GM19193 (cell line): ENCODE measurements around the gene TGM1.

Source experiments
- POLR2A ChIP-seq: IDR thresholded peaks from 4 replicates; pipeline ENCODE4 v1.6.1; 2011; ENCODE audit not compliant: insufficient read depth, insufficient read length; ENCODE audit errors: extremely low read depth

The TGM1 gene

DNA sequence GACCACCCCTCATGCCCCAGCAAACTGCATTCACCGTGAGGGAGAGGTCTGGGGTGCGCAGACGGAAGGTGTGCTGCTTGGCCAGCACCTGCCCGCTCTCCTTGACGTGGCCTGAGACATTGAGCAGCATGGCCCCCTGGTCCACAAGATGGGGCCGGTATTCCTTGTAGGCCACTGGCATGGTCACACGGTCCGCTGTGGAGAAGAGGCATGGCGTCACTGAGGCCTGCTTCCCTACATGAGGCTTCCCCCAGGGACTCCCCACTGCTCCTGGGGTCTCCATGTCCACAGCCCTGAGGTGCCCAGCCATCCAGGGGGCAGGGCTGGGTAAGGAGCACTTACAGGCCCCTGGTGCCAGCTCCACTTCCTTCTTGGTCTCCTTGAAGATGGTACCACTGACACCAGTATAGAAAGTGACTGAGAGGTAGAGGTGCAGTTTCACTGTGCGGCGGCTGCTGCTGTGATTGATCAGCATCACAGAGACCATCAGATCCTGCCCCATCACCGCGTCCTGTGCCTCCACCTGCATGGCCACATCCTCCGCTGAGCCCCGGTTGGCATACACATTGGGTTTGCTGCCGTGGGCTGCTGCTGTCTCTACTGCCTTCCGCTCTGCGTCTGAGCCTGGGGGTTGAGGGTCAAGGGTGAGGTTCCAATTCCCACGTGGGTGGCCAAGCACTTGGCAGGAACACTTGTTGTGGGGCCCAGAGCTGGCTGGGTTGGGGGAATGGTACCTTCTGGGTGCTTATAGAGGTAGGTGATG is 8.2 kb downstream of the TGM1 start:
- TF ChIP-seq POLR2A: no peak

DNA sequence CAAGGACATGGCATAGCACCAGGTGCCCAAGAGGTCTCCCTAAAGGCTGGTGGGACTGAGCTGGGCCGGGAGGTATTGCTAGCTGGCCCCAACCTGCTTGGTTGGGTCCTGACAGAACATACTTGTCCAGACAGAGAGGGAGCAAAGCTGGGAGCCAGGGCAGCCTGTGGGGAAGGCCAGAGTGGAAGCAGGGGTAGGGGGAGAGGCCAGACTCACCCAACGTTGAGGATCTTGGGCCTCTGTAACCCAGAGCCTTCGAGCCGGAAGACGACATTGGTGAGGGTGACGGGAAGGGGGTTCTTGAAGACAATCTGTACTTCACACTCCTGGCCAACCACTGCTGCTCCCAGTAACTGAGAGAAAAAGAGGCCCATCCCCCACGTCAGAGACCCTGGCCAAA is 9.0 kb downstream of the TGM1 start:
- TF ChIP-seq POLR2A: no peak

DNA sequence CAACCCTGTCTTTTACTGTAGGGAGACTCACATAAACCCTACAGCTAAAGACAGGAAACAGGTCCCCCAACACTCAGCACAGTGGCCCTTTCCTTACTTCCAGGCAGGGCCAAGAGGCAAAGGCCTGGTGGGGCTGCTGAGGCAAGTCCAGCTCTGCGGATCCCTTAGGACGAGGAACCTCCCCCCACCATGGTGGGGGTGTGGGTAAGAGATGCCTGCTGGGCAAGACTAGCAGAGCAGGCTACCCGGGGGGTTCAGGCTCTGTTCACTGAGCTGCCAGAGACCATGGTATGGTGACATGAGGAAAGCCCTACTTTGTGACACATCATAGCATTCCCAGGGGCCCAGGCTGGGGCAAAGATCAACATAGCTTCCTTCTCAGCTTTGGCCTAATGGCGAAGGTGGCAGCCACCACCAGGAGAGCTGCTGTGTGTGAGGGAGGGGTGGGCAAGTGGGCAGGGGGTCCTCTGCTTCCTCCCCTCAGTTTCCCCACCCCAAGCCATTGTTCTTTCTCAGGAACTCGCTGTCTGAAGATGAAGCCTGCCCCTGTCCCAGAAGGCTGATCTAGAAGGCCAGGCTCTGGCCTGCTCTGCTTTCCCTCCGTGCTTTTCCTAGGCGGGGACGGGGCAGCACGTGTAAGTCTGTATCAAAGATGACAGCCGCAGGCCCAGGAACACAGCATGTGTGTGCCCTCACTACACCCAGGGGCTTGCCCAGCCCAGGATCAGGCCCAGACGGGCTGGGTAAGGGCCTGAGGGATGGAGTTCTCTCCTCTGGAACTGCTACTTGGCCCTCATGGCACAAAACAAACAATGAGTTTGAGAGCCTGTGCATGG is 10.5 kb downstream of the TGM1 start:
- TF ChIP-seq POLR2A: no peak

DNA sequence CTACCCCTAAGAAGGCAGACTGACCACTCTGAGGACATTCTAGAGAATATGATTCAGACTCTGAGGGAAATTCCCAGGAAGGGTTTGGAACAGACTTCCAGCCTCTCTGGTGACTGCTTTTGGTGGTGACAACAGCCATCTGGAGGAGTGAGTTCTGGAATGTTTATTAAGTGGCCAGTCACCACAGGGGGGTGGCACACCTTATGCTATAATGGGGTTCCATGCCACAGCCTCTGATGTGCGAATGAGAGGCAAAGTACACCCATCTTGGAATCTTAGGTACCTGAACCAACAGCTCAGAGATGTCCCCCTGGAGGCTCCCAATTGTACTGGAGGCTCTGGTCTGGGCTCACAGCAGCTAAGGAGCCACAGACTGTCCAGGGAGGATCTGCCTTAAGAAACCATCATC is 11.1 kb downstream of the TGM1 start:
- TF ChIP-seq POLR2A: no peak

DNA sequence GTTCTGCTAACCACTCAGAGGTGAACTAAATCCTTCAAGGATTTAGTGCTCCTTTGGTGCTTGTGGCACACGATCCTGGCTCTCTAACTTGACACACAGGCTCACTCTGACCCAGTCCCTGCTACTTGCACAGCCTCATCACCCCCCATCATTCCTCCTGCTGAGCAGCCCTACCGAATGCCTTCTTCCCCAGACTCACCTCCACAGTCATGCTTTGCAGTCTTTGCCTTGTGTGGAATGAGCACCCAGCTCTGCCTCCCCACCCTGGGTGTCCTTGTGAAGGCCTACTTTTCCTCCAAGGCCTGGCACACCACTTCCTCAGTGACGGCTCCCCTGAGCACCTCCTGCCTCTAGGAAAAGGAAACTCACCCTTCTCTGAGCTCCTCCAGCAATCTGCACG is 12.6 kb downstream of the TGM1 start:
- no peak for TF ChIP-seq POLR2A

DNA sequence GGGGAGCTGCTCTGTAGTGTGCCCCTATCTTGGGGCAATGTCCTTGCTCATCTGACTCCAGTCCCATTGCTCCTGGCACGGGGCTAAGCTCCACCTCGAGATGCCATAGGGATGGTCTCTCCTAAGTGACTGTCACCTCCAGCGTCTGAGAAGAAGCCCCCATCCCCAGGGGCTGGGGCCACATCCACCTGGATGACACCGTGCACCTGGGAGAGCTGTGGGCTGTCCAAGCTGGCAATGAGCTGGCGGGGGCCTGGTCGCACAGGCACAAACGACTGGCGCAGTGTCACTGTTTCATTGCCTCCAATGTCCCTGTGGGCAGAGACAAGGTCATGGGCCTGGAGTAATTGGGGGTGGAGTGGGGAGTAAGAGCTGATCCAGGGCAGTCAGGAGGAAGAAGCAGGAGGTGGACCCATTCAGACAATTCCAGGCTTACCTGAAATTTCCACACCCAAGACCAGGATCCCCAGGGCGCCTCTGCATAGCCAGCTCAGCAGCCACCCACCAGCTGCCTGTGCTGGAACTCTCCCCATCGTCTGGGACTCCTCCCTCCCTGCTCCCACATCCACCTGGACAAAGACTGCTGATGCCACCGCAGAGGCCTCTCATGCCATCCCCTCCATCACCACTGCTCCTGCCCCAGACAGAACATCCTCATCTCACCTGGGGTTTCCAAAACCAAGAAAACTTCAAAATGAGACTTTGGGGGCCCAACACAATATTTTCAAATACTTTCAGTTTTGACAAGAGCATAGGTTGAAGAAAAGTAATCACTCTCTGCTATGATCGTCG is 13.6 kb downstream of the TGM1 start:
- TF ChIP-seq POLR2A: no peak

DNA sequence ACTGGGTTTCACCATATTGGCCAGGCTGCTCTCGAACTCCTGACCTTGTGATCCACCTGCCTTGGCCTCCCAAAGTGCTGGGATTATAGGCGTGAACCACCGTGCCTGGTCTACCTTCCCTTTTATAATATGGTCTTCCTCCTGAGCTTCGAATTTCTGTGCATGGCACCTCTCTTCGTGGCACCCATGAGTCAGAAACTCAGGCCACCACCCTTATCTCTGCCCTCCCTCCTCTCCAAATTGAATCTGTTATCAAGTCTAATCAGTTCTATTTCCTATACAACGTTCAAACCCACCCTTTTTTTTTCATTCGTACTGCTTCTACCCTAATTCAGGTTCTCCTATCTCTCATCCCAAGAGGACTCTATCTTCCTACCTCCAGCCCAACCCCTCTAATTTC is 15.6 kb downstream of the TGM1 start:
- no peak for TF ChIP-seq POLR2A

DNA sequence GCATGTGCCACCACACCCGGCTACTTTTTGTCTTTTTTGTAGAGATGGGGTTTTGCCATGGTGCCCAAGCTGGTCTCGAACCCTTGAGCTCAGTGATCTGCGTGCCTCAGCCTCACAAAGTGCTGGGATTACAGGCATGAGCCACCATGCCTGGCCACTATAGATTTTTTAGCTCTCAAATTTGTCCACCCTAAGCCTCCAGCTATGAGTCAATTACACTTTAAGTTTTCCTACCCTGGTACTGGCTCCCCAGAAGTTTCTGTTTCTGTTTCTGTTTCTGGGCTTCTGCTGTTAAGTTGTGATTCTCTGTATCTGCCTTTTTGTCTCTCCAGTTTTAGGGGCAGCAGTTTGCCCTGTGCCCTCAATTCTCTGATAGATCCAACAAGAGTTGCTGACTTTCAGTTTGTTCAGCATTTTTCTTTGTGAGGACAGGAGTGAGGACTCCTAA is 16.2 kb downstream of the TGM1 start:
- TF ChIP-seq POLR2A: no peak

DNA sequence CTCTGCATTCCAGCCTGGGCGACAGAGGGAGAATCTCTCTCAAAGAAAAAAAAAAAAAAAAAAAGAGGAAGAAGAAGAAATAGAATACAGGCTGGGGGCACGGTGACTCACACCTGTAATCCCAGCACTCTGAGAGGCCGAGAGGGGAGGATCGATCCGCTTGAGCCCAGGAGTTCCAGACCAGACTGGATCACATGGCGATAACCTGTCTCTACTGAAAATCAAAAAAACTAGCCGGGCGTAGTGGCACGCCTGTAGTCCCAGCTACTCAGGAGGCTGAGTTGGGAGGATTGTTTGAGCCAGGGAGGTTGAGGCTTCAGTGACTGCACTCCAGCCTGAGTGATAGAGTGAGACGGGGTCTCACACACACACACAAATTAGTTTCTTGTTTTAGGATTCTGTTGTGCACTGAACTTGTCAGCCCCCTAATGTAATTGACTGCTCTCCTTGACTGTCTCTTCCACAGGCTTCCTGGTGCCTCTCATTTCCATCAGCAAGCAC is 19.6 kb downstream of the TGM1 start:
- no peak for TF ChIP-seq POLR2A

DNA sequence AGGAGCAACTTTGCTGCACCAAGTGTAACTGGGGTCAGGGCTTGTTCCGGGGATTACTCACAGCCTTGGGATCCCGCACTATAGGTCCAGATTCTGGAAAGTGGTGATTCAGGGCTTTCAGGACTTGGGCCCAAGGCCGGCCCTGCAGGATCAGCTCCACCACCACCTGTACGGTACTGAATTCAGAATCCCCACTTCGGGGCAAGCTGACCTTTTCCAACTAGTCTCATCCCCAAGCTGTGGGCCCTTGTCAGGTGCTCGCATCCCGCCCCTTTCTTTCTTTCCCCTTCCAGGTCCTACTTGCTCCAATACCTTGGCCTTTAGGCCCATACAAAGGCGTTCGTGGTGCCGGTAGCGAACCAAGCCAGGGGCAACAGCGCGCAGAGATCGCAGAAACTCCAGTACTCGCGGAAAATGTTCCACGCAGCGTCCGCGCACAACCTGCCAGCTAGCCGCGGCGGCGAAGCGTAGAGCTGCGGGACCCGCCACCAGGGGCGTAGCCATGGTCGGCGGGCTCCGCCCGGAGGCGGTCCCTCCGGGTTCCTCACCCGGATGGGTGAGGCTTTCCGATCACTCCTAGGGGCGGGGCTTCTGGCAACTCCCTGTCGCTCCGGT is 21.0 kb downstream of the TGM1 start:
- no peak for TF ChIP-seq POLR2A

DNA sequence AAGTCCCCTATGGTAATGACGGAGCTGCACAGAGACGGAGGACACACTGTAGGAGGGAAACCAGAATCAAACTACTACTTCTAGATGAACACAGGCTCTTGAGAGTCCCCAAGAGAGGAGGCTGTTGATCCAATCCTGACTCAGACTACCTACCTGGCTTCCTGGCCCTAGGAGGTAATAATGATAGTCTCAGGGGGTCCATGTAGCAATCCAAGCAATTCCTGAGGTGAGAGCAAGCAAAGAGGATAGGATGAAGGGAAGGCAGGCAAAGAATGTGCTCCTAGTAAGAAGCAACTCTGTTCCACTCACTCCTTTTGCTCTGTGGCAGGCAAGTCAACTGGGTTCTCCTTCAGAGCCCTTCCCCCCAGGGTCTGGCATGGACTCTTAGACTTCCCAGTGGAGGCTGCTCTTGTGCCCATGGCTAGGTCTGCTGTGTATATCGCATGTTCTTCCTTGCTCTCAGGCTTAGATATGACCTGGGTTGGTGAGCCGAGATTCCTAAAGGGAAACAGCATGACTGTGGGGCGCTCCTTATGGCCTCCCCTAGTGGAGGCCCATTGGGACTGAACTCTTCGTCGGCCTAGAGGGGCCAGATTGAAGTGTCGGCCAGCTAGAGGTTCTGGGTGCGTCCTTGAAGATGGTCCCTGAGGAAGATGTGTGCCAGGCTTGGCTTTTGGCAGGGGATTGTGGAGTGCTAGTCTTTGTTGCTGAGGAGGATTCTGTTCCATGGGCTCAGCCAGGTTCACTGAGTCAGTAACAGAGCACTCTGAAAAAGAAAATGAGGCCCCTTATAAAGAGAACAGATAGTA is 22.7 kb downstream of the TGM1 start:
- no peak for TF ChIP-seq POLR2A

DNA sequence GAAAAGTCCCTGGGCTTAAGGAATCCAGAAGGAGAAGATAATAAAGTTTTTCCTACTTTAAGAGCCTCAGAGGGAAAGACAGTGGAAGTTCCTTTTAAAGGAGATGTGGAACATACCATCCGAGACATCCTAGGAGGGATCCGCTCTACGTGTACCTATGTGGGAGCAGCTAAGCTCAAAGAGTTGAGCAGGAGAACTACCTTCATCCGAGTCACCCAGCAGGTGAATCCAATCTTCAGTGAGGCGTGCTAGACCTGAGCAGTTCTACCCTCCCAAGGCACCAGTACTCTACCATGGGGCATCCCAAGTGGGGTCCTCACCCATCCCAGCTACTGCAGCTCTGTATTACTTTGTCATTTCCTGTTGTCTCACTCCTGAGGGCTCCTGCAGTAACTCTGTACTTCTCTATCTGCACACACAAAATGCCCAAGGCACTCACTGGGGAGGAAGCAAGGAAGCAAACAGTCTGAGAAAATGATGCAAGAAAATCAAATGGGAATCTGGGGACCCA is 24.4 kb downstream of the TGM1 start:
- TF ChIP-seq POLR2A: no peak

DNA sequence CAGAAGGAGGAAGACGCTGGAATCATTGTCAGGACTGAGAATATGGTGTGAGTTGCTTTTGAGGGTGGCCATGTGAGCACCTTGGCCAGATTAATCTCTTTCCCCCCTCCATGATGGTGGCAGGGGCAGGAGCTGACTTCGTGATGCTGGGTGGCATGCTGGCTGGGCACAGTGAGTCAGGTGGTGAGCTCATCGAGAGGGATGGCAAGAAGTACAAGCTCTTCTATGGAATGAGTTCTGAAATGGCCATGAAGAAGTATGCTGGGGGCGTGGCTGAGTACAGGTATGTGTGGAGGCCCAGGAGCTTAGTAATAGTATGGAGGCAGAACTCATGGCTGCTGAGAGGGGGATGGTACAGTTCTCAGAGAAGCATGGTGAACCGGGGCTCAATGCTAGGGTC is 24.9 kb downstream of the TGM1 start:
- TF ChIP-seq POLR2A: no peak
